Mononuclear cell (primary cell): ENCODE data around the gene ADGRF5. TPM values are rescaled to one million over a fixed set of nuclear protein-coding genes. Genes with fewer than 3 reads are reported as not detected.

Experiments used
- H3K27me3 ChIP-seq: 2 replicates; pipeline ENCODE4 v1.6.0; 2011; ENCODE audit warnings: low read length, control low read depth; ENCODE audit not compliant: insufficient read depth
- H3K4me1 ChIP-seq: 2 replicates; pipeline ENCODE4 v1.5.1; 2011; ENCODE audit warnings: mild to moderate bottlenecking, low read length, control low read depth; ENCODE audit not compliant: insufficient read depth
- H3K4me3 ChIP-seq: 2 replicates; pipeline ENCODE4 v1.5.1; 2011; ENCODE audit warnings: mild to moderate bottlenecking, low read length, moderate library complexity
- H3K9me3 ChIP-seq: 2 replicates; pipeline ENCODE4 v1.5.1; 2011; ENCODE audit warnings: low read depth, mild to moderate bottlenecking, control low read depth, low read length
- total RNA-seq: library from RNA; depleted of rRNA; stranded (reverse); fragments of >200 nt; gene quantifications from one replicate; pipeline ENCODE4 v1.2.3, GENCODE V29; 2012

ADGRF5 gene
- total RNA-seq, 1 donor, result not detected

DNA sequence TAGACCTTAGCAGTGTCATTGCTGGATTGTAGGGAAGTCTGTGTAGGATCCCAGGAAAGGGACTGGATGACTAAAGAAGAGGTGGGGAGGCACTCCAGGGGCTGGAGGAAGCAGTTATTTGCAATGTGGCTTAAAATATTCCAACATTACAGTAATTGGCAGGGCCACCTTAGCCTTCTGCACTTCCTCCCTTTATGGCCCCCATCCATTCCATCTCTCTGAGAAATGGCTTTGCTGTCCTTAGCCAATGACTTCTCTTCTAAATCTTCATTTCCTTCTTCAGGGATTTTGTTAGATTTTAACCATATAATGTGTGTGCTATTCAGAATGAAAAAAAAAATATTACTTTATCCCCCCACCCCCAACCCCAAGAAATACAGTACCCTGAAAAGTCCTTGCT lies 6.4 kb downstream of the ADGRF5 start:
- no peak overlapping the region for H3K4me3 ChIP-seq
- no peaks in the 10 kb centered on the region for H3K27me3 ChIP-seq
- H3K9me3 ChIP-seq, result no peaks in the 10 kb centered on the region
- H3K4me1 ChIP-seq, result no peaks in the 10 kb centered on the region

DNA sequence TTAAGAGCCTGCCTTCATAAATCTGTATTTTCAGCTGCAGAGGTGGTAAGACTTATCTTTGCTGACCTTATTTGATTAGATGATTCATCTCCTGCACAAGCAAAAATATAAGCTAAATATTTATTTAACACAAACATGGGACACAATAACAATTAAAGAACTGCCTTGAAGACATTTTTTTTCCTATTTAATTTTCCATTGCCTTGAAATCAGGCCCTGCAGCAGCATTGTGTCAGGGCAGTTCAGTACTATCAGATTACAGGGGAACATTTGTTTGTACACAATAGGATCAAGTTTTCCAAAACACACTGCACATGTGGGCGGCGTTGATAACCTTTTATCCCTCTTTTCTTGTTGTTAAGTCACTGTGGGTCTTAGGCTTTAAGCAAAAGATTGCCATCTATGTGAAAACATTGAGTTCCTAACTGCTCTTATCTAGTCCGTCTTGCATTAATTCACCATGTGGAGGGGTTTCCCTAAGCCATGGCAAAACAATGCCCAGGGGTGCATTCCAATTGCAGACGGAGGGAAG lies 7.4 kb downstream of the ADGRF5 start:
- Histone ChIP-seq H3K4me3 (no peak overlapping the region), H3K27me3 (no peaks in the 10 kb centered on the region), H3K4me1 (no peaks in the 10 kb centered on the region), H3K9me3 (no peaks in the 10 kb centered on the region)

DNA sequence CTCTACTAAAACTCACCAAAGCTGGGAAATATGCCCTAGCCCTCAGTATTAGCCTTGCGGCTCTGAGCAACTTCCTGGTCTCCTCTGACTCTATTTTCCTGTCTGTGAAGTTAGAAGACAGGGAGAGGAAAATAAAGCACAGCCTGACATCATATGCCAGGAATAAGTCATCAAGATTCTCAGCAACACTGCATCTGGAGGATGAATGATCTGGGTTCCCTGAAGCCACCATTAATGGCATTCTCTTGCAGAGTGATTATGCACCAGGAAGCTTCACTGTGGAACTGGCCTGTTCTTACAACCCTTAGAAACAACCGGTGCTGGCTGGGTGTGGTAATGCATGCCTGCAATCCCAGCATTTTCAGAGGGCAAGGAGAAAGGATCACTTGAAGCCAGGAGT lies 12.4 kb downstream of the ADGRF5 start:
- no peak overlapping the region for H3K4me3 ChIP-seq
- no peaks in the 10 kb centered on the region for H3K27me3 ChIP-seq
- H3K4me1 ChIP-seq, result no peaks in the 10 kb centered on the region
- H3K9me3 ChIP-seq, result no peaks in the 10 kb centered on the region

DNA sequence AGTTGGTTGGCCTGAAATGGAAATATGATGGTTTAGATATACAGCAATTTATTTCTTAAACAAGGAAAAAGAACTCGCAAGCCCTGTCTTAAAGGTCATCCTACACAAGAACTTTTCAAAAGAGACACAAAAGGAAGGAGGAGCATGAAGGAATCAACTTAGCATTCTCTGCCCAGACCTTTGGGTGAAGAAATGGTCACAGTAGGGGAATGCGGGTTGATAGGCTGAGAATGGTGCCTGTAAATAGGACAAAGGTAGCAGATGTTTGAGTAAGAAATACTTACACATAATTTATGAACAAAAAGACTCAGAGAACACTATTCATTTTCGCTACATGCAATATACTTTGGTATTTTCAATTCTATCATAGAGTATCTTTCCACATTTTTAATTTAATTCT lies 15.0 kb downstream of the ADGRF5 start:
- Histone ChIP-seq H3K9me3 (no peaks in the 10 kb centered on the region), H3K27me3 (no peaks in the 10 kb centered on the region), H3K4me1 (no peaks in the 10 kb centered on the region), H3K4me3 (no peak overlapping the region)

DNA sequence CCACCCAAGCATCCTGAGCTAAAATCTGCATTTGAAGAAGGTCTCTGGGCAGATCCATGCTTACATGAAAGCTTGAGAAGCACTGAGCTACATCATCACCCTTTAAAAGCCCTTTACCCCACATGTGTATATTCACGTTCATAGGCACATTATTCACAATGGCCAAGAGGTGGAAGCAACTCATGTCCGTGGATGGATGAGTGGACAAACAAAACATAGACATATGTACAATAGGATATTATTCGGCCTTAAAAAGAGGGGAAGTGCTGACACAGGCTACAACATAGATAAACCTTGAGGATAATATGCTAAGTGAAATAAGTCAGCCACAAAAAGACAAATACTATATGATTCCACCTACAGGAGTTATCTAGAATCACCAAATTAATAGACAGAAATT lies 17.6 kb downstream of the ADGRF5 start:
- no peaks in the 10 kb centered on the region for H3K9me3 ChIP-seq
- H3K4me1 ChIP-seq, result no peaks in the 10 kb centered on the region
- H3K4me3 ChIP-seq, result no peak overlapping the region
- H3K27me3 ChIP-seq, result no peaks in the 10 kb centered on the region

DNA sequence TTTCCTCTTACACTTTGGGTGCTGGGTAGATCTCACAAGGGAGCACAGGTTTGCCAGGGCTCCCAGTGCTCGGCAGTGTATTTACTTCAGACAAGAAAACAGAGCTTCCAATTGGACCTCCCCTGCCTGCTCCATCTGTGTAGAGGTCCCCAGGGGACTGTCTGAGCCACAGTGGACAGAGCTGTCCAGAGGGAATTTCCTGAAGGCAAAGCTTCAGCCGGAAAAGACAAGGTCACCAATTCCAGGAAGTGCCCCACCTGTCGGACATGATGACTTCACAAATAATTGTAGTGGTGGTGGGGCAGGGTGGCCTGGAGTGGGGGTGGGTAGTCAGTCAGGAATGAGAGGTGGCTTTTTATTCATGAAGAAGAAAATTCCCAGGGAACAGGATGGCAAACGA lies 18.6 kb downstream of the ADGRF5 start:
- Histone ChIP-seq H3K27me3 (no peaks in the 10 kb centered on the region), H3K4me3 (no peak overlapping the region)

DNA sequence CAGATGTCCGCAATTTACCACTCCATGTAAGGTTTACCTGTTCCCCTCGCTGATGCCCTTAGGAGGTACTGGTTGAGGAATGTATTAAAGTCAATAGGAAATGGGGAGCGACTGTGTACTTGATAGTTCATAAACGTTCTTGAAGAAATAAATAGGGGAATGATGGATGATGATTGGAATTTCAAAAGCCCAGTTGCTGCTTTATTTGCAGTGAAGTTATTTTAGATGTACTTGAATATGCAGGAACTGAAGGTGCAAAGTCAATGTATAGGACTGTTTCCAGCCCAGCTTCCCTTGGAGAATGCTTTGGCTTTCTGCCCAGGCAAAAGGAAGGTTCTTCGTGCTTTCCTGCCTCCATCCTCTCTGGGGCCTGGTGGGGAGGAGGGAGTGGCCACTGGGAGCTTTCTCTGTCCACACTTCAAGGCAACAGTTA lies 19.8 kb downstream of the ADGRF5 start:
- no peak overlapping the region for H3K4me3 ChIP-seq
- H3K9me3 ChIP-seq, result no peaks in the 10 kb centered on the region
- H3K4me1 ChIP-seq, result no peaks in the 10 kb centered on the region

More for the DNA sequence above, 18.6 kb downstream of the ADGRF5 start:
- H3K9me3 ChIP-seq, result no peaks in the 10 kb centered on the region
- no peaks in the 10 kb centered on the region for H3K4me1 ChIP-seq

DNA sequence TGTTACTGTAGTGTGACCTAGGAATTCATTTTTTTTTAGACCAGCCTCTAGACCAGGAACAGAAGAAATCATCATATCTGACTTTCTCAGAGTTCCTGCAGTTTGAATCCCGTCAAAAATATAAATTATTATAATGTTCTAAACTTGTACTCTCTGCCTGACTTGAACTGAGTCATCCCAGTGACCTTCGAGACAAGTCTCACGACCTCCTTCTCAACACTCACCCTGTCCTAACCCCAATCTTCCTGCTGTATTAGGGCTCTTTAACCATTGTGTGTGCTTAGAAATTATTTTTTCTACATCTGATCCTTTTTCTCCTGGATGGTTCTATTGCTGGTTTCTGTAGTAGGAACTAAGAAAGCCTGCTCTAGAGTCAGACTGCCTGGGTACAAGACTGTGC lies 21.5 kb downstream of the ADGRF5 start:
- Histone ChIP-seq H3K9me3 (no peaks in the 10 kb centered on the region), H3K4me3 (no peak overlapping the region)

More for the DNA sequence above, 19.8 kb downstream of the ADGRF5 start:
- no peaks in the 10 kb centered on the region for H3K27me3 ChIP-seq

DNA sequence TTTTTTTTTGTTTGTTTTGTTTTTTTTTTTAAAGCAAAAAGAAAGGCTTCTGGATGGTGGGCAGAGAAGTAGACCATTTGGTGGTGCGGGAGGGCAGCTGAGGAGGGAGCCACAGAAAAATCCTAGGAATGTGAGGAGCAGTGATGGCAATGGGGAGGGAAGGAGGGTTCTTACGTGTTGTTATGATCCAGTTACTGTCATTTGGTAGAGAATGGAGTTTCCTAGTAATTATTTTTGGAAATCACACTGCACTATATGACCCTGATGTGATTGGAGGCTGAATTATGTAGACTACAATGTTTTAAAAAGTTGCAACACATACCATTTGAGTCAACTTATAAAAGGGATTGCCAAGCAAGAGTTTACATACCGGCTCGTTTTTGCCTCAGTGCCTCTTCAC lies 22.1 kb downstream of the ADGRF5 start:
- no peaks in the 10 kb centered on the region for H3K4me1 ChIP-seq
- no peaks in the 10 kb centered on the region for H3K27me3 ChIP-seq
- no peaks in the 10 kb centered on the region for H3K9me3 ChIP-seq
- H3K4me3 ChIP-seq, result no peak overlapping the region

More for the DNA sequence above, 21.5 kb downstream of the ADGRF5 start:
- Histone ChIP-seq H3K27me3 (no peaks in the 10 kb centered on the region), H3K4me1 (no peaks in the 10 kb centered on the region)

DNA sequence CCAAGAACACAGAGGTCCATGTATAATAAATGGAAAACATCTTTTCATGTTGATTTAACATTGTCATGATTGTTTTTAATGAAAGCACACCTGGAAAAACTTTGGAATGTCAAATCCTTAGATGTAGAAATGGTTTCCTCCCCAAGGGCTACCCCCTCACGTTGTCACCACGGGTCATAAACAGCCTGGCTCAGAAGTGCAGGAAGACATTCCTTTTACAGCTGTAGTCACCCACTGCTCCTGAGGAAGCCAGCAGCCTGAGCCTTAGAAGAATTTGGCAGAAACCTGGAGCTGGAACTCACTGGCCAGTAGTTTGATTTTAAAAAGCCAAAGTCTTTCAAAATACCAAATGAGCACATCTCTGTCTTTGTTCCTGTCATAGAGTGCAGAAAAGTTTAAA lies 23.7 kb downstream of the ADGRF5 start:
- Histone ChIP-seq H3K27me3 (no peaks in the 10 kb centered on the region), H3K4me1 (no peaks in the 10 kb centered on the region), H3K9me3 (no peaks in the 10 kb centered on the region), H3K4me3 (no peak overlapping the region)

DNA sequence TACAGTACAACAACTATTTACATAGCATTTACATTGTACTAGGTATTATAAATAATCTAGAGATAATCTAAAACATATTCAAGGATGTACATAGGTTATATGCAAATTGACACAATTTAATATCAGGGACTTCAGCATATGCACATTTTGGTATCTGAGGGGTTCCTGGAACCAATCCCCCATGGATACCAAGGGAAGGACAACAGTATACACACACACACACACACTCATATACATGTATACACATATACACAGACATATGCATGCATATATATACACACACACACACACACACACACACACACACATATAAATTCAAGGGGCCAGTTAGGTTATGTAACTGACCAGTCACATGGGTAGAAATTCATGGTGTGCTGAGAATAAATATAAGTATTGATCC lies 24.9 kb downstream of the ADGRF5 start:
- no peak overlapping the region for H3K4me3 ChIP-seq
- no peaks in the 10 kb centered on the region for H3K9me3 ChIP-seq

DNA sequence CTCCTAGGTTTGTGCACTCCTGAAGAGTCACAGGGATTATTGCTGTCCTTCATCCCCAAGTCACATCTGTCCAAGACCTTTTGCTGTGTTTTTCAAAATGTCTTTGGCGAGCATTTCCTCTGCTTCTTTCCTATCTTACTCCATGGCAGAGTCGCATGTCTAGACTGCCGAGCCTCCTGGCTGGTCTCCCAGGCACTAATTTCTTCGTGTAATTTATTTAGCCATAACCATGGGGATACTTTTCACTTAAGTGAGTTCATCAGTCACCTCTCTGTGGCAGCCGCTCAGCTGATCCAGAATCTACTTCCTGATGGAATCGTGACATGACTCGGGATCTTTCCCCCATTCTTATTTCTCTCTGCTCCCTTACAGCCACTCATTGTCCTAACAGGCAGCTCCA lies 25.8 kb downstream of the ADGRF5 start:
- no peaks in the 10 kb centered on the region for H3K4me1 ChIP-seq

More for the DNA sequence above, 24.9 kb downstream of the ADGRF5 start:
- Histone ChIP-seq H3K27me3 (no peaks in the 10 kb centered on the region), H3K4me1 (no peaks in the 10 kb centered on the region)

DNA sequence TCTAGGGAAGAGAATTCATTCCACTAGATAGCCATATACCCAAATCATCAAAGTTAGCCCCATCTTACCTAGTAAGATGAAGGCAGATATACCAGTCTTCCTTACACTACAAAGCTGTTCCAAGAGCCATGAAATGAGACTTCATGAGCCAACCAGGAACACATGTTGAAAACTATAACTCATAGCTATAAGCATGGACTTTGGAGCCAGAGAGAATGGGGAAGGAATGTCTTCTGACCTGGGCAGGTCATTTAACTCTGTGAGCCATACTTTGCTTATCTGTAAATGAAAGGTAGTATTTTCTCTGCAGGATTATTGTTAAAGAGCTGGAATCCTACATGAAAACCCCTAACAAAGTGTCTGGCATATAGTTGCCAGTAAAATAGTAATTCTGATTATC lies 27.3 kb downstream of the ADGRF5 start:
- Histone ChIP-seq H3K9me3 (no peaks in the 10 kb centered on the region), H3K4me3 (no peak overlapping the region), H3K4me1 (no peaks in the 10 kb centered on the region), H3K27me3 (no peaks in the 10 kb centered on the region)

More for the DNA sequence above, 25.8 kb downstream of the ADGRF5 start:
- no peak overlapping the region for H3K4me3 ChIP-seq
- H3K27me3 ChIP-seq, result no peaks in the 10 kb centered on the region
- no peaks in the 10 kb centered on the region for H3K9me3 ChIP-seq

DNA sequence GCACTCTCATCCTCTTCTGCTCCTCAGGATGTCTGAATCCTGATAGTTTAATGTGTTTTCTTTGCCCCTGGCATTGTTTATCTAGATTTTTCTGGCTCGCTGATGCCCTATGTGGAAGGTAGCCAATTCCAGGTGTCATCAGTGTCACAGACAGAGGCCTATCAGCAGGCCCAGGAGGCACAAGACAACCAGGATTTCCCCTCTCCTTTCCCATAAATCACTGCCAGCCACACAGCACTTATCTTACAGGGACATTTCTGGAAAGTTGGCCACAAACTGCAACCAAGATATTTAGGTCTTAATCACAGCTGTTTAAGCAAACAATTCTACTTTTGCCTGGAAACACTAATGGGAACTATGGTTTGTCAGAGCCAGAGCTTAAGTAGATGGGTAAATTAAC lies 28.1 kb downstream of the ADGRF5 start:
- no peak overlapping the region for H3K4me3 ChIP-seq
- H3K4me1 ChIP-seq, result no peaks in the 10 kb centered on the region
- H3K27me3 ChIP-seq, result no peaks in the 10 kb centered on the region
- no peaks in the 10 kb centered on the region for H3K9me3 ChIP-seq

DNA sequence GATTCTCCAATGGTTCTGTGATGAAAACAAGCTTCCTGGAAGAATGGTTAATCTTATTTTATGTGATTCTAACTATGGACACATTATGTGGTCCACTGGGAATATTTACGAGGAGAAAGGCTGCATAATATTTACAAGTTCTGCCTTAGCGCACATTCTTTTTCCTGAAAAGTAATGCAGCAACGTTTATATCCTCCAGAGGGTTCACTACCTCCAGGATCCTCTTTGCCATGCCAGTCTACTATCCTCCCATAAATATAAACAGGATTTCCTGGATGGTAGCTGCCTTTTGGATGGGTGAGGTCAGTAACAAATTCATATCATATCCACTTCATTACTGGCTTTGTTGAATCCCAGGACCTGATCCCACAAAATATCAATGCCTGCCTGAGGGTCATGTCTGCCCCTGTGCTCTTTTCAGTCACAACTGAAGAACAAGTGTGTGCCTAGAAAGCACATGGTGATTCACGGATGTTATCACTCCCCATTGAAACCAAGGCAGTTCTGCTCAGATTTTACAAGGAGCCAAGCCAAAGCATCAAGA lies 30.4 kb downstream of the ADGRF5 start:
- H3K27me3 ChIP-seq, result no peaks in the 10 kb centered on the region
- H3K9me3 ChIP-seq, result no peaks in the 10 kb centered on the region
- no peaks in the 10 kb centered on the region for H3K4me1 ChIP-seq
- H3K4me3 ChIP-seq, result no peak overlapping the region

DNA sequence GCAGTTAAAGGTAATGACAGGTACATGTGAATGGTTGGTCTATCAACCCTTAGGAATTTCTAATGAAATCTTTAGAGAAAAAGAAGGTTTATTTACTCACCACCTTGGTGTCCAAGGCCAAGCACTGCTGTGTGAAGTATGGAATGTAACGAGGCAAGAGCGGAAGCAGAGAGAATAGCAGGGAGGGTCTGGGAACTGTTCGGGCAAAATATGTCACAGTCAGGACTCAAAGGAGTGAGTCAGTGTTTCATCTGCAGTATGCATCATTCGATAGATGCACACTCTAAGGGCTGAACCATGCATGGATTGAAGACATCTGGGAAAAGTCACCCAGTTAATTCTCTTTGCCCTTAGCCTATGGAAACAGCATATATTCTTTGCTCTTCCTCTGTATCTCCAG lies 33.2 kb downstream of the ADGRF5 start:
- Histone ChIP-seq H3K4me3 (no peak overlapping the region), H3K4me1 (no peaks in the 10 kb centered on the region), H3K27me3 (no peaks in the 10 kb centered on the region), H3K9me3 (no peaks in the 10 kb centered on the region)
